ENCODE data around the gene NR4A3.

- TF ChIP-seq CTCF (IDR thresholded peaks at IDR 0.05), result no peak
- TF ChIP-seq POLR2AphosphoS5 (IDR thresholded peaks at IDR 0.05), result no peak
- TF ChIP-seq POLR2A (IDR thresholded peaks at IDR 0.05), result no peak
These were observed 81.7 kb downstream of the NR4A3 start for GRCh38 chr9:99903393-99903792.
